NCI-H1105 (cell line): ENCODE data around the gene GDPD2.
"Not testable (repeated sequence)": the region's sequence is repeated elsewhere in the genome, so short reads cannot be mapped to it uniquely, and the experiment has no call there.

Source experiments
- DNase-seq: peaks from one replicate; lab custom pipeline; 2025; lab: John Stamatoyannopoulos, UW

The GDPD2 gene, protein sequence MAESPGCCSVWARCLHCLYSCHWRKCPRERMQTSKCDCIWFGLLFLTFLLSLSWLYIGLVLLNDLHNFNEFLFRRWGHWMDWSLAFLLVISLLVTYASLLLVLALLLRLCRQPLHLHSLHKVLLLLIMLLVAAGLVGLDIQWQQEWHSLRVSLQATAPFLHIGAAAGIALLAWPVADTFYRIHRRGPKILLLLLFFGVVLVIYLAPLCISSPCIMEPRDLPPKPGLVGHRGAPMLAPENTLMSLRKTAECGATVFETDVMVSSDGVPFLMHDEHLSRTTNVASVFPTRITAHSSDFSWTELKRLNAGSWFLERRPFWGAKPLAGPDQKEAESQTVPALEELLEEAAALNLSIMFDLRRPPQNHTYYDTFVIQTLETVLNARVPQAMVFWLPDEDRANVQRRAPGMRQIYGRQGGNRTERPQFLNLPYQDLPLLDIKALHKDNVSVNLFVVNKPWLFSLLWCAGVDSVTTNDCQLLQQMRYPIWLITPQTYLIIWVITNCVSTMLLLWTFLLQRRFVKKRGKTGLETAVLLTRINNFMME

DNA sequence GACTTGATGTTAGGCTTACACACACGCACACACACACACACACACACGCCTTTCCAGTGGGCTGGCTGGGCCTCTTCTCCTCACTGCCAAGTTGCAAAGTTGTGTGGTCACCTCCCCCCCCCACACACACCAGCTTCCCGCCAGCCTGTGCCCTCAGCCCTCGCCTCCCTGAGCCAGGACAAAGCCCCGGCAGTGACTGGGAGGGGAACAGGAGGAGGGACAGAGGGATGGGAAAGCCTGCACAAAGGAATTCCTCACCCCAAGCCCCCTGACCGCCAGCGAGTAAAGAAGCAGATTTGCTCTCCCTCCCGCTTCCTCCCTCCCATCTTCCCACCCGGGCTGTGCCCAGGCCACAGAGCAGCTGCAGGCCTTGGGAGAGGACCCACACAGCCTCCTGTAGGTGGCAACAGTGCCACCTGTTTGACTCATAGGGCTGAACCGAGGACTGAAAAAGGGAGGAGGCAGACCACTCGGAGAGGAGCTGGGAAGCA is at the start of gene GDPD2:
Gene GDPD2 (plus strand): TSS at position 464 of the 491 bp plus-strand sequence. CDS start 1,671 bp downstream, outside the sequence.
- DNase-seq = peak; percentile 45

DNA sequence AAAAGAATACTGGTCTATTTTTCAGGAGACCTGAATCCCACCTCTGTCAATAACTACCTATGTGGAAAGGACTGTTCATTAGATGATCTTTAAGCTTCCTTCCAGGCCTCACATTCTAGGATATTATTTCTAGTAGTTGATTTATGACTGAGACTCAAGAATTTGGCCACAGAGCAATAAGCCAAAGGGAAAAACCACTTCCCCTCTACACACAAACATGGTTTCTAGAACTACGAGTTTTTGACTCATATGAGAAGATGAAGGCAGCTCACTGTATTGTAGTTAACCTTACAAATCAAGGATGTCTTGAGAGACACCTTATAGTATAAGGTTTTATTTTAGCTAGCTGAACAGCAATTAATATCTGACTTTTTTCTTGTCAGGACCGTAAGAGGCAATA is 36.9 kb upstream of the GDPD2 start:
- no peak for DNase-seq

DNA sequence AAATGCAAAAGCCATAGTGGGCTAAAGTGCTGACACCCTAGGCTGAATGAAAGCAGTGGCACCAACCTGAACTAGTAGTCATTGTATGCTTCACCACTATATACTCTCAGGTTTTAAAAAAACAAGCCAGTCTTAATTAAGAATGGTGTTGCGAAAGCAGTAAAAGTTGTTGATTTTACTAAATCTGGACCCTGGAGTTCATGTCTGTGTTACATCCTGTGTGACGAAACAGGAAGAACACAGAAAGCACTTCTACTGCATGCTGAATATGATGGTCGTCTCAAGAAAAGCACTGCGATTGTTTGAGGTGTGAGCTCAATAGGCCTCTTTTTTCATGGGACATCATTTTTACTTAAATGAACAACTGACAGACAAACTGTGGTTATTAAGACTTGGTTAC is 24.2 kb upstream of the GDPD2 start:
- no peak for DNase-seq

DNA sequence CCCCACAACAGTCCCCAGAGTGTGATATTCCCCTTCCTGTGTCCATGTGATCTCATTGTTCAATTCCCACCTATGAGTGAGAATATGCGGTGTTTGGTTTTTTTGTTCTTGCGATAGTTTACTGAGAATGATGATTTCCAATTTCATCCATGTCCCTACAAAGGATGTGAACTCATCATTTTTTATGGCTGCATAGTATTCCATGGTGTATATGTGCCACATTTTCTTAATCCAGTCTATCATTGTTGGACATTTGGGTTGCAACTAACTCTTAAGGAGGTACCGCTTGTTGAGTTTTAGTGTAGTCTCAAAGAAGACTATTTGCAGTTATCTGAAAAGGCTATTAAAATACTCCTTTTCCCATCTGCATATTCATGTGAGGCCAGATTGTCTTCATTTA is 22.9 kb upstream of the GDPD2 start:
- not testable (repeated sequence) for DNase-seq

DNA sequence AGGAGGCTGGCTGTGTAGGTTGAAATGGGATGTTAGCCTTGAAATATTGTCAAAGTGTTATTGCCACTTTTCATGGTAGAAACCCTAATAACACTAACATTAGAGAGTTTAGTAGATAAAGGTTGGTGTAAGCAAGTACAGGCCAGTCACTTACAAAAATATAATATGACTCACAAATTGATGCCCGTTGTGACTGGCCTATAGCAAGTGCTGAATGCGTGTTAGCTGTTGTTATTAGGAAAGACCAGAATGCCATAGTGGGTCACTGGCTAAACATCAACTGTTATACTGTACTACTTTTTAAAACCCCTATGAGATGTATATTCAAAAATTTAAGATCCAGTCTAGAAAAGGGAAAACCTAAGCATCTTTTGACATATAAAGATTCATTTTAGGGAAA is 20.4 kb upstream of the GDPD2 start:
- DNase-seq = no peak

DNA sequence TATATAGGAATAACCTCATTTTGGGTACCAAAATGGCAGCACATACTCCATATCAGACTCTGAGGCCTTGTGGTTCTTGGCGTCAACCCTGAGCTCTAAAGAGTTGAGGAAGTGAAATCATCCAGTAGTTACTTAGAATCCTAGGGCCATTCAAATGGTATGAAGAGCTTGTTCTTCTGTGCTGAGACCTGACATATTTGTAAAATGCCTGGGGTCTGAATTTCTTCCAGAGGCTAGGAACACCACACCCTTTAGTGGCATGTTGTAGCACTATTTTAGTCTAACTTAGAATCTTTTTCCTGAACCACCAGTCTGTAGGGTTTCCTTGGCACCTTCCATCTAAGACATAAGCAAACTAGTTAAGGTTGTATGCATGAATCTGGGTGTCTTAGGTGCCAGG is 18.1 kb upstream of the GDPD2 start:
- no peak for DNase-seq

DNA sequence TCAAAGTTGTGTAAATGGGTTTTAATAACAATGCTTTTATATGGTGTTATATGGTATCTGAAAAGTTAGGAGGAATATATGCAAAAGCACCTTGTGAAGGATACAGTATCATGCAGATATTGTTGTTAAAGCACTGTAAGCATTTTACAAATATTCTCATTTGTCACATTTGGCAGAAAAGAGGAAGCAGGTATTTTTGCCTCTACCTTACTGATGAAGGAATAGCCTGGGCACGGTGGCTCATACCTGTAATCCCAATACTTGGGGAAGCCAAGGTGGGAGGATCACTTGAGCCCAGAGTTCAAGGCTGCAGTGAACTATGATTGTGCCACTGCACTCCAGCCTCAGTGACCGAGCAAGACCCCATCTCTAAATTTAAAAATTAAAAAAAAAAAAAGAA is 12.2 kb upstream of the GDPD2 start:
- no peak for DNase-seq

DNA sequence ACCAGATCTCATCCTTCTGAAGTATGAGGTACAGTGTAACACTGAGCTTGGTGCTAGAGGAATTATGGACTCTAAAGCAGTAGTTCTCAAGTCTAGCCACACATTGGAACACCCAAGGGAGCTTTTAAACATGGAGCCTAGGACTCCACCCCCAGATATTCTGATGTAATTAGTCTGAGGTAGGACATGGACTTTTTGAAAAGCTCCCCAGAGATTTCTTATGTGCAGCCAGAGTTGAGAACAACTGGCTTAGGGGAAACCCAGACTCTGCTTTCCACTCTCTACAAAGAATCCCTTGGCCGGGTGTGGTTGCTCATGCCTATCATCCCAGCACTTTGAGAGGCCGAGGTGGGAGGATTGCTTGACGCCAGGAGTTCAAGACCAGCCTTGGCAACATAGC is 11.6 kb upstream of the GDPD2 start:
- no peak for DNase-seq

DNA sequence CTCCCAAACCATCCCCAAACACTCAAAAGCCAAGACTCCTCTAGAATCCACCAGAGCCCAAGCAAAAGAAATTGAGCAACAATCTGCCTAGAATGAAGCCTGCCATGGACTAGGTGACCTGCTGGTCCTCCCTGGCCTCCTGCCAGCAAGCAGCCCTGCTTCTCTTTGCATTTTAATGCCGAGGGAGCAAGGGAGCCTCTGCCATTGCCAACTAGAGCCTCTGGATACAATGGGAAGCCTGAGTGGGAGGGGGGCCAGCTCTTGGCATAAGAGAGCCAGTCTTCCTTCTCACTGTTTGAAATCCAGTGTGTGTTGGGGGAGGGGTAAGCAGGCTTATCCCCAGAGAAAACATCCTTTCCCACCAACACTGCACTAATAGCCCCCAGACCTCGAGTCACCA is 1.5 kb upstream of the GDPD2 start:
- no peak for DNase-seq

DNA sequence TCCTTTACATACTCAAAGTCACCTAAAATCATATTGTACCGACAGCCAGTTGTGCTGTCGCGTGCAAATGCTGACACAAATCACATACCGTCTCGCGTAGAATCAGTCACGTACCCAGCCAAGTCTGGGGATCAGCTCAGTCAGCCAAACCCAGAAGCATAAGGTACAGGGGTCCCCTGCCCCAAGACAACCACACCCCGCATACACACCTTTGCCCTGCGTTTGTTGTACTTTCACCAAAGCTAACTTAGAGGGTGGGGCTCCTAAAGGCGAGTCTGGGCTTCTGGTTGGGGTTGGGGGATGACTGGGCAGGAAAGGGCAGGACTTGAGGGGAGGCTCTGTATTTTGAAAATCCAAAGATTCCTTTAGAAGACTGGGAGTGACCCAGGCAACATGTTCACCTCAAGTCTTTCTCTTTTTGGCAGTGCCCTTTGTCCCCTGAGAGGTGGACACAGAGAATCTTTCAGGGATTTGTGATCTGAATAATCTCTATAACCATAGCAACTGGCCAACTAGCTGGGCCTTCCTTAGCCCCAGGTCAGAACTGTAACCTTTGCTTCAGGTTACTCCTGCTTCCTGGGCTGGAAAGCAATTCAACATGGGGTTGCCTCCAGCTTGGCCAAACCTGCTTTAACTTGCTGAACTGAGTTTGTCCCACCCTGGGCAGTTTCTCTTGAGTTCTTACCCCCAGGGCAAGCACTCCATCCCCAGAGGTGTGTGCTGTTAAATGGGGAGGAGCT is 992 bp downstream of the GDPD2 start:
- DNase-seq = no peak

DNA sequence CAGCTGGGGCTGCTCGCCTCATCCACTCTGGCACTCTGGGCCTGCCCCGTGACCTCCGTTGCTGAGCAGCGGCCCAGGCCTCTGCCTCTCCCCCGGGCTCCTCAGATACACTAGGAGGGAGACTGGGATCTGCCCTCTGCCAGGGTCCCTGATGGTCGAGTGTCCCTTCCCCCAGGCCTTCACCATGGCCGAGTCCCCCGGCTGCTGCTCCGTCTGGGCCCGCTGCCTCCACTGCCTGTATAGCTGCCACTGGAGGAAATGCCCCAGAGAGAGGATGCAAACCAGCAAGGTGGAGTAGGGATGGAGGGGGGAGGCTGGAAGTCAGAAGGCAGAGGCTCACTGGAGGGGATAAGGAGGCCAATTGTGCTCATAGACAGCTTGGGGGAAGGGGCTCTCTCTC is 1.7 kb downstream of the GDPD2 start:
- no peak for DNase-seq

DNA sequence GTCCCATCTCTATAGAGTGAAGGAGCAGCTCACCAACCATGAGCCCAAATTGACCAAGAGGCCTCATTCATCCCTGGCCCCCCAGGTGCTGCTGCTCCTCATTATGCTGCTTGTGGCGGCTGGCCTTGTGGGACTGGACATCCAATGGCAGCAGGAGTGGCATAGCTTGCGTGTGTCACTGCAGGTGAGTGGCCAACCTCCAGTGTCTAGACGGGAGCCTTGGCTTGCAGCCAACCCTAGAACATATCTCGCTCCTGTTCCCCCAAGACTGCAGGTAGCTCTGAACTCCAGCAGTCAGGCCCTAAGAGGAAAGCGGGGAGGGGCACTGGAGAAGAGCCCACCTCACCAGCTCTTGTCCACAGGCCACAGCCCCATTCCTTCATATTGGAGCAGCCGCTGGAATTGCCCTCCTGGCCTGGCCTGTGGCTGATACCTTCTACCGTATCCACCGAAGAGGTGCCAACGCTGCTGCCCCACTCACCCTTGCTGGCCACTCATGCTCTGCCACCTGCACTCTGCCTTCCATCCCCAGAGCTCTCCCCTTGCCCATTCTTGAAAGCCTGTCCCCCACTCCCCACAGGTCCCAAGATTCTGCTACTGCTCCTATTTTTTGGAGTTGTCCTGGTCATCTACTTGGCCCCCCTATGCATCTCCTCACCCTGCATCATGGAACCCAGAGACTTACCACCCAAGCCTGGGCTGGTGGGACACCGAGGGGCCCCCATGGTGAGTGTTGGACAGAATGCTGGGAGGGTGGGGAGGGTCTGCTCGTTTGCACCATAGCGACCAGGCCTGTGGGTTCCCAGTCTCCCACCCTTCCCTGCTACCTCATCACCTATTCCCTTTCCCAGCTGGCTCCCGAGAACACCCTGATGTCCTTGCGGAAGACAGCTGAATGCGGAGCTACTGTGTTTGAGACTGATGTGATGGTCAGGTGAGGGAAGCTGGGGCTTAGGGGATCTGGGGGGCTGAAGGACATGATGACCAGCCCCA is 3.5 kb downstream of the GDPD2 start:
- no peak for DNase-seq

DNA sequence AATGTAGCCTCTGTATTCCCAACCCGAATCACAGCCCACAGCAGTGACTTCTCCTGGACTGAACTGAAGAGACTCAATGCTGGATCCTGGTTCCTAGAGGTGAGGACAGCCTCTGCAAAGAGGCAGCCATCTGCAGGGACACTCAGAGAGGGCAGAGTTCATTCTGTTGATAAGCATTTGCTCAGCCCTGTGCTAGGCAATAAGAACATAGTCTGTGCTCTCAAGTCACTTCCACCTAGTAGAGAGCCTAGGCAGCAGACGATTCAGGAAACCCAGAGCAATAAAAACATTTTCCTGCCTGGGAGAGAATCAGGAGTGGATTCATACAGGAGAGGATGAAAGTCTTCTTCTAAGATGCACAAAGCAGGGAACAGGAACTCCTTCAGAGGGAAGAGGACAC is 4.3 kb downstream of the GDPD2 start:
- DNase-seq = no peak

DNA sequence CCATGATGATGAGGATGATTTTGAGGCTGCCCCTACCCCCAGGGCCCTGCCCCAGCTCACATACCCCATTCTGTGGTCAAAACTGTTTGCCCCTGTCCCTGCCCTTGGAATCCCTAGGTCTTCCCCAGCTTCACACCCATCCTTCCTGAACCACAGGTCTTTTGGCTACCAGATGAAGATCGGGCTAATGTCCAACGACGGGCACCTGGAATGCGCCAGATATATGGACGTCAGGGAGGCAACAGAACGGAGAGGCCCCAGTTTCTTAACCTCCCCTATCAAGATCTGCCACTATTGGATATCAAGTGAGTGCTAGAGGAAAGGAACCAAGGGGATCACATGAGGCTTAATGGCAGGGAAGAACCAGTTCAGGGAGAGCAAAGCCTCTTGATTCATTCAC is 6.6 kb downstream of the GDPD2 start:
- DNase-seq = no peak

DNA sequence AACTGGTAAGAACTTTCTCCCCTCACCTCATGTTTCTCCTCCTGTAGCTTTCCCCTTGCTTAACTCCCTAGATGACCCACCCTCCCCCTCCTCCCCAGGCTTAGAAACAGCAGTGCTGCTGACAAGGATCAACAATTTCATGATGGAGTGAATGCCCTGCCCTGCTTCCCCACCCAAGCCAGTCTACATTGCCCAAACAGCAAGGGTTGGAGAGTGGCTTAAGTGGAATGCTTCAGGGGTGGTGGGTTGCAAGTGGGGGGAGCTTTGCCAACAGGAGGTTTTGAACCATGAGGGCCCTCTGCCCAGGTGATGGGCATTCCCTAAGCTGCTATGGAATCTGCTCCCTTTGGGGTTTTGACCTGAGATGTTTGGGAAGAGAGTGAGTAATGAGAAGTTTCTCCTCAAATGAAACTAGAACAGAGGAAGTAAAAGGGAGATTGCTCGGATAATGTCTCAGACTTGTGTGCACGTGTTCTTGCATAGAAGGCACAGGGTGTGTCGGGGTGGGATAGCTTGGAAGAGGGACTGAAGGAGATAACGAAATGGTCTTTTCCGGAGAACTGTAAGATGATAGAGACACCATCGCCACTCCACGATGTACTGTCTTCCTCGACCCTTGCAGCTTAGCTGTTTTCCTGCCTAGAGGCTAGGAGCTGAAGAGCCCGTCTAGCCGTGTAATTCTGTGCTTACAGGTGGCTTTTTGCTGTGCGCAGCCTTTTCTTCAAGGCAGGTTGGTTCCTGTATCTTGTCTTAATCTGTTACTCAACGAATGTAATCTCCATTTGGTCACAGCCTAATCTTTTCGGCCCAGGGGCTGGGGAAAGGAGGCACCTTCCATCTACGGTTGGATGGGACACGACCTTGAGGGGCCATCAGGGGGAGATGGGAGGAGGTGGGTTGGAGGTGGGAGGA is 10.1 kb downstream of the GDPD2 start:
- DNase-seq = no peak

DNA sequence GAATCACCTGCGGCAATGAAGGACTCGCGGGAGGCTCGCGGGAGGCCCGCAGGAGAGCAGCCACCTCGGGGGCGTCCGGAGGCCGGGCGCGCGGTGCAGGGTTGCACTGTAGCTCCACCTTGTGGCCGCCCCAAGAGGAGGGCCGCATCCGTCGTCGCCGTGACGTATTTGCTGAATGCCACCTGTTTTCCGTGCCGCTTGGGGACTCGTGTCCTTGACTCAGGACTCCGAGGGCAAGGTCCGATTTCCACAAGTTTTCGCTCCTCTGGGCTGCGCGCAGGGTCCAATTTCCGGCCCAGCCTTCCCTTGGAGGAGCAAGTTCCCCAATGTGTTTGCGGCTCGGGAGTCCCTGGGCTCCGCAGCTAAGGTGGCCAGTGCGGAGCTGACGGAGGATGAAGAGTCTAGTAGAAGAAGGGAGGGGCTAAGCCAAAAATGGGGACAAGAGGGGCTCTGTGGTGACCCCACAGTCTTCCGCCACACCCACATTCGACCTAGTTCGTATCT is 10.8 kb downstream of the GDPD2 start:
- peak; percentile 55 for DNase-seq

DNA sequence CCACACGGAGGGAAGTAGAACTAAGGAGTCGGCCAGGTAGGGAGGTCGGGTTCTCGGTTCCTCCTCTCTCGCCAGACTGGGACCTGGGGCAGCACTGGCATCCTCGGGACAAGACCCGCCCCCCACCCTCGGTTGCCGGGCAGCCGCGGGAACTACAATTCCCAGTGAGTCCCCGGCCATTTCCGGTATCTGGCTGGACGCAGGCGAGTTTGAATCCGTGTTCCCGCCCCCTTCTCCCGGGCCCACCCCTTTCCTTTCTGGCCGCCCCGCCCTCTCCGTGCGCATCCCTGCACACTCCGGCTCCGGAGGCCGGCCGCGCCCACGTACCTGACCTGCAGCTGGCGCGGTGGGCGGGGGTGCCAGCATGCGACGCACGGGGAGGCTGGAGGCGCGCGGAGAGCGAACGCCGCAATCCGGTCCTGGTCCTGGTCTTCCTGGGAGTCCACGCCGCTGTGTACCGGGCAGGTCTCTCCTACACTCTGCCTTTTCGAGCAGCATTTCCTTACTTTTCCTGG is 11.3 kb downstream of the GDPD2 start:
- DNase-seq = peak; percentile 79

DNA sequence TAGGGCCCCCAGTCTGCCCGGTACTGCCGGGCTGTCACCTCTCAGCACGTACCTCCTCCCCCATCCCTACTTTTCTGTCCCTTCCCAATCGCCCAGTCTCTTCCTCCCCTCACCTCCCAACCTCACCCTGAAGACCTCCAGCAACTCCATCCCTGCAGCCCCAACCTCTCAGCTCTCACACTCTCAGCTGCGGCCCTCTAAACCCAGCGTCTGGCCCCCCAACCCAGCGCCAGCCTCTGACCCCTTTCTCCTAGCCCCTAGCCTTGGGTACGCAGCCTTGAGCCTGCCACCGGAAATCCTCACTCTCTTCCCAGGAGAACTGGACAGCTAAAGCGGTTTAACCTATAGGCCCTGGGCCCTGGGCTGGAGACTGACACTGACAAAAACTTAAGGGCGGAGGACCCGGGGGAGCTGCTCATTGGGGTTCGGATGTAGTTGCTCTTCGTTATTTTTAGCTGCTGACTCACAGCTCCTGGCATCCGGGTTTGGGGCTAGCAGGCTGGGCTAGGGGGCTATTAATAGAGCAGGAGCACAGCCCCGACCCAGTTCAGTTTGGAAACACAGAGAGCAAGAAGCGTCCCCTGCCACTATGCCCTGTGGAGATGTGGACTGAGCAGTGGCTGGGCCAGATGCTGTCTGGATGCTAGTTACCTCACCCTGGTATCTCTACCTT is 11.9 kb downstream of the GDPD2 start:
- no peak for DNase-seq

DNA sequence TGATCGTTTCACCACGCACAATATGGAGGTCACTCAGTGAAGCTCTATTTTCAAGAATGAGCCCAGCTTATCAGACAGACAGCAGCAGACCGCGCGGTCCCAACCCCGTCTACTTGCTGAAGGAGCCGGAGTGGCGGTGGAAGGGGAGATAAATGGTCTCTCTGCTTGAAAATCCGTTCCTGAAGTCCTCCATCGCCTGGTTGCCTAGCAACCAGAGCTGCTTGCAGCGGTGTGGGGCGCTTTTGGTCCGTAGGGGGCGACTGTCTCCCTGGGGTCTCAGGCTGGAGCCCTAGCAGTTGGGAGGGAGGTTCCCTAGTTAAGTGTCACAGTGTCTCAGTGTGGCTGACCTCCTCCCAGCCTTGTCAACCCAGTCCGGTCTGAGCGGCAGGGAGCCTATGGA is 13.2 kb downstream of the GDPD2 start:
- DNase-seq = peak; percentile 17

DNA sequence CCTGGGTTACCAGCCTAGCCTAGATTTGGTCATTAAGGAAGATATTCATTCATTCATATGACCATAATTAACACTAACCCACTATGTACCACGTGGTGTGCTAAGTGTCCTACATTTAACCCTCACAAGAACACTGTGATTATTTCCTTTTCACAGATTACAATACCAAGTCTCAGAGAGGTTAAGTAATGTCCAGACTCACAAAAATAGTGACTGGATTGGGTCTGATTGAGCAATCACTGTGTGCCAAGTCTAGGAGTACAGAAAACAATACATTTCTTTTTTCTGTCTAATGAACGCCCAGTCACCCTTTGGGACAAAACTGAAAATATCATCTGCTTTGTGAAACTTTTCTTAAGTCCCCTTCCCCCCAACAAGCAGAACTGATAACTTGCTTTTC is 13.9 kb downstream of the GDPD2 start:
- DNase-seq = no peak
